ENCODE data around the gene GNAI2.

- TF ChIP-seq SUZ12 (IDR thresholded peaks at IDR 0.05): no peak
- TF ChIP-seq FOXK2 (IDR thresholded peaks at IDR 0.05): no peak
- no peak for TF ChIP-seq SP1 (IDR thresholded peaks at IDR 0.05)
- no peak for TF ChIP-seq FOXM1 (IDR thresholded peaks at IDR 0.05; ENCODE audit: borderline replicate concordance)
- no peak for TF ChIP-seq L3MBTL2 (conservative IDR thresholded peaks at IDR 0.05)
- no peak for TF ChIP-seq FOXA1 (IDR thresholded peaks at IDR 0.05)
- no peak for TF ChIP-seq NFRKB (IDR thresholded peaks at IDR 0.05)
- no peak for TF ChIP-seq BHLHE40 (IDR thresholded peaks at IDR 0.05; ENCODE audit: borderline replicate concordance)
- TF ChIP-seq HDGF (IDR thresholded peaks at IDR 0.05; ENCODE audit: borderline replicate concordance): no peak
- no peak for TF ChIP-seq LEF1 (IDR thresholded peaks at IDR 0.05; ENCODE audit: borderline replicate concordance)
- TF ChIP-seq PKNOX1 (IDR thresholded peaks at IDR 0.05): no peak
- TF ChIP-seq ZNF384 (IDR thresholded peaks at IDR 0.05): no peak
- TF ChIP-seq ARNT (IDR thresholded peaks at IDR 0.05): no peak
- no peak for TF ChIP-seq TARDBP (IDR thresholded peaks at IDR 0.05)
These were observed 31.4 kb downstream of the GNAI2 start for GRCh38 chr3:50267280-50267913.
